Measurements from ENCODE around the gene IL4I1.
A peak's percentile ranks its signal among the peaks of the same experiment; 100 is the strongest.

Gene IL4I1

GRCh38 chr19:49857061-49857837 is 39.4 kb downstream of the IL4I1 start:
- no peaks in the 10 kb centered on the region for H3K9me3 ChIP-seq (ENCODE audit: low read depth, low read length)
- 0 out of 2 replicates have a peak overlapping the region, but pooled peaks have one; percentile 25 for H3K27ac ChIP-seq
- TF ChIP-seq POLR2AphosphoS5 (IDR thresholded peaks at IDR 0.05; ENCODE audit: borderline replicate concordance, low read depth, low read length) = 0 out of 2 replicates have a peak, but pooled peaks have one; percentile 17
- no peak for TF ChIP-seq EZH2 (IDR thresholded peaks at IDR 0.05)
- TF ChIP-seq FOXP2 (optimal IDR thresholded peaks at IDR 0.05; ENCODE audit: control extremely low read depth, extremely low read length, insufficient read depth) = no peak
- peaks cover 85% of the 10 kb centered on the region for H3K36me3 ChIP-seq (ENCODE audit: insufficient read depth, low read length)
- no peak overlapping the region for H3K9ac ChIP-seq (ENCODE audit: insufficient read length)
- no peak for DNase-seq (ENCODE audit: low read depth, low spot score)
- no peak overlapping the region for H3K4me3 ChIP-seq

- no peak overlapping the region for H3K4me3 ChIP-seq
- TF ChIP-seq FOXP2 (optimal IDR thresholded peaks at IDR 0.05; ENCODE audit: control extremely low read depth, extremely low read length, insufficient read depth) (no peak), POLR2AphosphoS5 (IDR thresholded peaks at IDR 0.05; ENCODE audit: borderline replicate concordance, low read depth, low read length) (no peak), EZH2 (IDR thresholded peaks at IDR 0.05) (no peak)
- no peaks in the 10 kb centered on the region for H3K9me3 ChIP-seq (ENCODE audit: low read depth, low read length)
- peaks cover 84% of the 10 kb centered on the region for H3K36me3 ChIP-seq (ENCODE audit: insufficient read depth, low read length)
- no peak overlapping the region for H3K27ac ChIP-seq
- no peak for DNase-seq (ENCODE audit: low read depth, low spot score)
- H3K9ac ChIP-seq (ENCODE audit: insufficient read length) = no peak overlapping the region
Measured at GRCh38 chr19:49856574-49857021, 40.1 kb downstream of the IL4I1 start.

GRCh38 chr19:49855676-49856573 is 40.8 kb downstream of the IL4I1 start:
- no peak overlapping the region for H3K9ac ChIP-seq (ENCODE audit: insufficient read length)
- TF ChIP-seq POLR2AphosphoS5 (IDR thresholded peaks at IDR 0.05; ENCODE audit: borderline replicate concordance, low read depth, low read length) = 0 out of 2 replicates have a peak, but pooled peaks have one; percentile 23
- no peak for TF ChIP-seq FOXP2 (optimal IDR thresholded peaks at IDR 0.05; ENCODE audit: control extremely low read depth, extremely low read length, insufficient read depth)
- 0 out of 2 replicates have a peak overlapping the region, but pooled peaks have one; percentile 19 for H3K27ac ChIP-seq
- no peak overlapping the region for H3K4me3 ChIP-seq
- H3K9me3 ChIP-seq (ENCODE audit: low read depth, low read length) = no peaks in the 10 kb centered on the region
- peaks cover 77% of the 10 kb centered on the region for H3K36me3 ChIP-seq (ENCODE audit: insufficient read depth, low read length)
- no peak for DNase-seq (ENCODE audit: low read depth, low spot score)

GRCh38 chr19:49855277-49855675 is 41.4 kb downstream of the IL4I1 start:
- peaks cover 71% of the 10 kb centered on the region for H3K36me3 ChIP-seq (ENCODE audit: insufficient read depth, low read length)
- DNase-seq (ENCODE audit: low read depth, low spot score) = no peak
- H3K27ac ChIP-seq = no peak overlapping the region

DNA sequence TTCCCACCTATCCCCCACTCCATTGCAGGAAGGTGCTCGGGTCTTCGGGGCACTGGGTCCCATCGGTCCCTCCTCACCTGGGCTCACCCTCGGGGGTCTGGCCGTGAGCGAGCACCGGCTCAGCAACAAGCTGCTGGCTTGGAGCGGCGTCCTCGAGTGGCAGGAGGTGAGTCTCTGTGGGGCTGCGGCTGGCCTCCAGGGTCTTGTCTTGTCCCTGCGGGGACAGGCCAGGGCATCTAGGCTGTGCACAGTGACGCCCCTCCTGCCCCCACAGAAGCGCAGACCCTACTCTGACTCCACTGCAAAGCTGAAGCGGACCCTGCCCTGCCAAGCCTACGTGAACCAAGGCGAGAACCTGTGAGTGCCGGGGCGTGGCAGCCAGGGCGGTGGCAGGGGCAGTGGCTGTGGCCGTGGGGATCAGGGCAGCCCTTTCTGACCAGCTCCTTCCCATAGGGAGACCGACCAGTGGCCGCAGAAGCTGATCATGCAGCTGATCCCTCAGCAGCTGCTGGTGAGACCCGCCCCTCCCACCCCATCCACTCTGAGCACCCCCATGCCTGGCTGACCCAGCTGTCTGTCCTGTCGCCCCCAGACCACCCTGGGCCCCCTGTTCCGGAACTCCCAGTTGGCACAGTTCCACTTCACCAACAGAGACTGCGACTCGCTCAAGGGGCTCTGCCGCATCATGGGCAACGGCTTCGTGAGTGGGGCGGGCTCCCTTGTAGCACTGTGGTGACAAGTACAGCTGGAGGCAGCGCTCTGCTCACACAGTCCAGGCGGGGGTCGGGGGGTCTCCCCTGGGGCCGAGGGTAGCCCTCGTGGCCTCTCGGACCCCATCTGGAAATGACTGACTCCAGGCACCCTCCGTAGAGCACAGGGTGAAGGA is 42.1 kb downstream of the IL4I1 start:
- Histone ChIP-seq H3K9me3 (ENCODE audit: low read depth, low read length) (no peaks in the 10 kb centered on the region), H3K36me3 (ENCODE audit: insufficient read depth, low read length) (peaks cover 68% of the 10 kb centered on the region), H3K27ac (no peak overlapping the region), H3K9ac (ENCODE audit: insufficient read length) (no peak overlapping the region), H3K4me3 (no peak overlapping the region)
- TF ChIP-seq FOXP2 (optimal IDR thresholded peaks at IDR 0.05; ENCODE audit: control extremely low read depth, extremely low read length, insufficient read depth) (no peak), POLR2AphosphoS5 (IDR thresholded peaks at IDR 0.05; ENCODE audit: borderline replicate concordance, low read depth, low read length) (peak; percentile 29; the same call in 1 of the 2 replicates)
- no peak for DNase-seq (ENCODE audit: low read depth, low spot score)

More at GRCh38 chr19:49855277-49855675, 41.4 kb downstream of the IL4I1 start:
- no peak overlapping the region for H3K4me3 ChIP-seq
- no peak for TF ChIP-seq EZH2 (IDR thresholded peaks at IDR 0.05)
- TF ChIP-seq FOXP2 (optimal IDR thresholded peaks at IDR 0.05; ENCODE audit: control extremely low read depth, extremely low read length, insufficient read depth) = no peak
- TF ChIP-seq POLR2AphosphoS5 (IDR thresholded peaks at IDR 0.05; ENCODE audit: borderline replicate concordance, low read depth, low read length) = peak; percentile 14; the same call in 1 of the 2 replicates
- H3K9ac ChIP-seq (ENCODE audit: insufficient read length) = no peak overlapping the region
- no peaks in the 10 kb centered on the region for H3K9me3 ChIP-seq (ENCODE audit: low read depth, low read length)

- peak overlapping the region; percentile 41 for H3K9ac ChIP-seq (ENCODE audit: insufficient read length)
- no peak for TF ChIP-seq FOXP2 (optimal IDR thresholded peaks at IDR 0.05; ENCODE audit: control extremely low read depth, extremely low read length, insufficient read depth)
- TF ChIP-seq POLR2AphosphoS5 (IDR thresholded peaks at IDR 0.05; ENCODE audit: borderline replicate concordance, low read depth, low read length) = no peak
- TF ChIP-seq EZH2 (IDR thresholded peaks at IDR 0.05) = no peak
- no peaks in the 10 kb centered on the region for H3K9me3 ChIP-seq (ENCODE audit: low read depth, low read length)
- no peak for DNase-seq (ENCODE audit: low read depth, low spot score)
- peaks cover 72% of the 10 kb centered on the region for H3K36me3 ChIP-seq (ENCODE audit: insufficient read depth, low read length)
- 0 out of 2 replicates have a peak overlapping the region, but pooled peaks have one; percentile 31 for H3K27ac ChIP-seq
- peak overlapping the region; percentile 14; the same call in 1 of the 2 replicates for H3K4me3 ChIP-seq
Measured at GRCh38 chr19:49853852-49854377, 42.8 kb downstream of the IL4I1 start.

GRCh38 chr19:49852631-49853126 is 44.0 kb downstream of the IL4I1 start:
- H3K36me3 ChIP-seq (ENCODE audit: insufficient read depth, low read length) = peaks cover 62% of the 10 kb centered on the region
- no peak overlapping the region for H3K27ac ChIP-seq
- H3K4me3 ChIP-seq = peak overlapping the region; percentile 95
- H3K9ac ChIP-seq (ENCODE audit: insufficient read length) = peak overlapping the region; percentile 64
- no peak for DNase-seq (ENCODE audit: low read depth, low spot score)
- H3K9me3 ChIP-seq (ENCODE audit: low read depth, low read length) = no peaks in the 10 kb centered on the region
- TF ChIP-seq POLR2AphosphoS5 (IDR thresholded peaks at IDR 0.05; ENCODE audit: borderline replicate concordance, low read depth, low read length) (no peak), EZH2 (IDR thresholded peaks at IDR 0.05) (no peak), FOXP2 (optimal IDR thresholded peaks at IDR 0.05; ENCODE audit: control extremely low read depth, extremely low read length, insufficient read depth) (no peak)

Data from SK-N-MC (cell line).